ENCODE results near the gene LPAR5.

The LPAR5 gene

DNA sequence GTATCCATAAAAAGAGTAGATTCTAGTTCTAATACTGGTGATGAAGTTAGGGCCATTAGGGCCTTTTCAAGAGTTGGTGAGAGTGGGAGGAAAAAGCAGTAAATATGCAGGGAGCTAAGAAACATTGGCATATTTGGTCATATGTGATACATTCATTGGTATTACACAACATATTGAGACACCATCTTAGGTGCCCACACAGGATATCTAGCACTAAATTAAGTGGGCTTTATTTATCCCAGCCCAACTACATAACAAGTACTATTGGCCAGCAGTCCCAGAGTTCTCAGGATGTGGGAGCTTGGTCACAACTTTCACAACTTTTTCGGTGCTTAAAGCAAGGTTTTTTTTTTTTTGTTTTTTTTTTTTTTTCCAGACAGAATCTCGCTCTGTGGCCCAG lies 29.1 kb upstream of the LPAR5 start:
- no peak for DNase-seq (ENCODE audit: low read depth)
- H3K4me3 ChIP-seq (ENCODE audit: control insufficient read depth, low read depth, low read length) = no peak overlapping the region
- TF ChIP-seq, protein P1, sequence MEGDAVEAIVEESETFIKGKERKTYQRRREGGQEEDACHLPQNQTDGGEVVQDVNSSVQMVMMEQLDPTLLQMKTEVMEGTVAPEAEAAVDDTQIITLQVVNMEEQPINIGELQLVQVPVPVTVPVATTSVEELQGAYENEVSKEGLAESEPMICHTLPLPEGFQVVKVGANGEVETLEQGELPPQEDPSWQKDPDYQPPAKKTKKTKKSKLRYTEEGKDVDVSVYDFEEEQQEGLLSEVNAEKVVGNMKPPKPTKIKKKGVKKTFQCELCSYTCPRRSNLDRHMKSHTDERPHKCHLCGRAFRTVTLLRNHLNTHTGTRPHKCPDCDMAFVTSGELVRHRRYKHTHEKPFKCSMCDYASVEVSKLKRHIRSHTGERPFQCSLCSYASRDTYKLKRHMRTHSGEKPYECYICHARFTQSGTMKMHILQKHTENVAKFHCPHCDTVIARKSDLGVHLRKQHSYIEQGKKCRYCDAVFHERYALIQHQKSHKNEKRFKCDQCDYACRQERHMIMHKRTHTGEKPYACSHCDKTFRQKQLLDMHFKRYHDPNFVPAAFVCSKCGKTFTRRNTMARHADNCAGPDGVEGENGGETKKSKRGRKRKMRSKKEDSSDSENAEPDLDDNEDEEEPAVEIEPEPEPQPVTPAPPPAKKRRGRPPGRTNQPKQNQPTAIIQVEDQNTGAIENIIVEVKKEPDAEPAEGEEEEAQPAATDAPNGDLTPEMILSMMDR (IDR thresholded peaks at IDR 0.05; ENCODE audit: control insufficient read depth, insufficient read depth, low read depth, low read length, missing control alignments) = no peak

DNA sequence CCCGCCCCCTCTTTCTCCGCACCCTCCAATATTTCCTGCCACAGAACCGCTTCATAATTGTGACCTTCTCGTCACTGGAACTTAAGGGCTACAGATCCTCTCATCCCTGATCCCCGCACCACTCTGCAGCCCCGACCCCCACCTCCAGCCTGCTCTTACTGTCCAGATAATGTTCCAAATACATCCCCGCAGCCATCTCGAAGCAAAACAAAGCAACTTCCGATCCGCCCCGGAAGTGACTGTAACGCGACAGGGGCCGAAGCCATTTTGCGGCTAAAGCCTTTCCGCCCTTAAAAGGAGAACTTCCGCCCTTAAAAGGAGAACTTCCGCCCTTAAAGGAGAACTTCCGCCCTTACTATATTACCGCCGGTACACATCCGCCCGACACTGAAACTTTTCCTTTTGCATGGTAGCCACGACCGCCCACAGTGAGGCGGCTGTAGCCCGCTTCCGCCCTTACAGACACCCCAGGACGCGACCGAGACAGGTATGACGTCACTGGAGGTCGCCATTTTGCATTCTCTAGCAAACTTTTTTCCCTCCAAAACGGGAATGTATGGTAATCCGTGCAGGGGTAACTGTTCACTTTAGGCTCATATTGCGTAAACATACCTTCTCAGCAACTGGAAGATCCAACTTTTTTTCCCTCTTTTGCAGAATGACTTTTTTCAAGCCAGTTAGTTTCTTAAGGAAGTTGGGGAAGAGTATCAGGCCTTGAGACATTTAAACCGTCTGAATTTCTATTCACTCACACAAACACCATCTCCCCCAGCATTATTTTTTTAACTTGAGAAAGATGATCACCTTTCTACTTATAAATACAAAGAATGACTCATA lies 27.4 kb upstream of the LPAR5 start, which contains the start of gene ING4:
Gene ING4 (minus strand): TSS at position 214 of the 837 bp plus-strand sequence. CDS start 18 bp downstream, at position 196.
- peak within 1 kb of the TSS; percentile 87 for H3K4me3 ChIP-seq (ENCODE audit: control insufficient read depth, low read depth, low read length)
- TF ChIP-seq, protein P1 (IDR thresholded peaks at IDR 0.05; ENCODE audit: control insufficient read depth, insufficient read depth, low read depth, low read length, missing control alignments) = no peak
- peak; percentile 98 for DNase-seq (ENCODE audit: low read depth)

DNA sequence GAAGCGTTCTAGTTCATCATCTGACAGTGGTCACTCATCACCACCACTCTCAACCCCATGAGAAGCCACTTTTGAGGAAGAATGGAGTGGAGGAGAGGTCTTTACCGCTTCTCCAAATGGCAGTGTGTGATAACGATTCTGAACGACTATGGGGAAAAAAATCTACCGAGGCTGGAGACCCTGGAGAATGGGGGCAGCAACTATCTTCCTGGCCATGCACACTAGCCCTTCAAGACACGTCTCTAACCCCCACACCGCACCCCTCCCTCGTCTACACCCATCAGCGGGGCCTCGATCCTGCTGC lies 26.8 kb upstream of the LPAR5 start:
- TF ChIP-seq, protein P1 (IDR thresholded peaks at IDR 0.05; ENCODE audit: control insufficient read depth, insufficient read depth, low read depth, low read length, missing control alignments) = no peak
- no peak for DNase-seq (ENCODE audit: low read depth)
- peak overlapping the region; percentile 87 for H3K4me3 ChIP-seq (ENCODE audit: control insufficient read depth, low read depth, low read length)

DNA sequence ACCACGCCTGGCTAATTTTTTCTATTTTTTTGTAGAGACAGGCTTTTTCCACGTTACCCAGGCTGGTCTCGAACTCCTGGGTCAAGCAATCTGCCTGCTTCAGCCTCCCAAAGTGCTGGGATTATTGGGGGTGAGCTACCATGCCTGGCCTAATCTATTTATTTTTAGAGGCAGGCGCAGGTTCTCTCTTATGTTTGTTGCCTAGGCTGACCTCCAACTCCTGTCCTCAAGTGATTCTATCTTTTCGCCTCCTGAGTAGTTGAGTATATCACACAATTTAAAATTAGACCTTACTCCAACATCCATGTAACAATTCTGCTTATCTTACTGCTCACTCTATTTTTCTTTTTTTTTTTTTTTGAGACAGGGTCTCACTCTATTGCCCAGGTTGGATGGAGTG lies 18.2 kb upstream of the LPAR5 start:
- no peak for DNase-seq (ENCODE audit: low read depth)
- H3K4me3 ChIP-seq (ENCODE audit: control insufficient read depth, low read depth, low read length) = no peak overlapping the region
- TF ChIP-seq, protein P1 (IDR thresholded peaks at IDR 0.05; ENCODE audit: control insufficient read depth, insufficient read depth, low read depth, low read length, missing control alignments) = no peak

DNA sequence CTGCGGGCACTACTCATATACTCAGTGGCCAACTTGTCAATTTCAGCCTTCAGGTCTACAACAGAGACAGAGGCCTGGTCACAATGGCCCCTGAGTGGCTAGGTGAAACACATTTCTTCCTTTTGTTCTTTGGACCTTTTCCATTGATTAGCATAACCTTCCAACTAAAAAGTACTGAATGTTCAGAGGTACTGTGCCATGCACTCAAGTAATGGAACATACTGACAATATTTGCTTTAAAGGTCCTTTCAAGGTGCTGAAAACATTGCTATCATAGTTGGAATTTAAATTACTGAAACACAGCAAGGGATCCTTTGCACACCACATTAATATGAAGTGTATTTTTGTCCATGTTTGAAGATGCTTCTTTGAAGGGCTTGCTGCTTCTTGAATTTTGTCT lies 17.6 kb upstream of the LPAR5 start:
- no peak overlapping the region for H3K4me3 ChIP-seq (ENCODE audit: control insufficient read depth, low read depth, low read length)
- DNase-seq (ENCODE audit: low read depth) = no peak
- TF ChIP-seq, protein P1 (IDR thresholded peaks at IDR 0.05; ENCODE audit: control insufficient read depth, insufficient read depth, low read depth, low read length, missing control alignments) = no peak

DNA sequence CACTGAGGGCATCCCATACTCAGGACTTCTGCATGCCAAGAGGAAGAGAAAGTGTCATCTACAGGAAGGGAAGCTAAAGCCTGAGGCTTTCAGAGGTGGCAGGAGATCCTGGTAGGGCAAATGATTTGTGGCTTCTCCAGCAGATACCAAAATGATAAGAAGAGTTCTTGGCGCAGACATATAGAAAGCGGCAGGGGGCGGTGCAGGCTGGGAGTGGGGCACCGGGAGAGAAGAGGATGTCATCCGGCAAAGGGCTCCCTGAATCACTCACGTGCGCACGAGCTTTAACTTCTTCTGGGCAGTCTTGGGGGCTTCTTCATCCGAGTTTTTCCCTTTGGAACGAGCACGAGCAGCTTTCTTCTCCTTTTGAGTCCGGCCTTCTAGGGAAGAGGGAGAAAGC lies 16.6 kb upstream of the LPAR5 start:
- DNase-seq (ENCODE audit: low read depth) = no peak
- TF ChIP-seq, protein P1 (IDR thresholded peaks at IDR 0.05; ENCODE audit: control insufficient read depth, insufficient read depth, low read depth, low read length, missing control alignments) = no peak
- H3K4me3 ChIP-seq (ENCODE audit: control insufficient read depth, low read depth, low read length) = no peak overlapping the region

All from AG09309 (cell line).